Kidney epithelial cell (primary cell): ENCODE data around the gene HJV. TPM values are rescaled to one million over a fixed set of nuclear protein-coding genes. Genes with fewer than 3 reads are reported as not detected.

Experiments used
- DNase-seq: peaks from one replicate; pipeline ENCODE4 v3.0.0-alpha.2; 2010; ENCODE audit warnings: low read depth
- H3K27me3 ChIP-seq: 2 replicates; pipeline ENCODE4 v1.6.0; 2011; ENCODE audit warnings: low read length; ENCODE audit not compliant: control insufficient read depth, insufficient read depth
- H3K36me3 ChIP-seq: 2 replicates; pipeline ENCODE4 v1.5.1; 2011; ENCODE audit warnings: low read length; ENCODE audit not compliant: control insufficient read depth, insufficient read depth
- H3K4me3 ChIP-seq: 2 replicates; pipeline ENCODE4 v1.5.1; 2011; ENCODE audit warnings: low read depth, mild to moderate bottlenecking, control low read depth, low read length
- total RNA-seq: library from RNA; depleted of rRNA; stranded (reverse); fragments of >200 nt; gene quantifications from 2 replicates; pipeline ENCODE4 v1.2.3, GENCODE V29; 2015
- TF ChIP-seq, protein P1 (sequence below): IDR thresholded peaks from 2 replicates; pipeline ENCODE4 v1.5.1; 2011; ENCODE audit warnings: mild to moderate bottlenecking, moderate library complexity, low read length, control low read depth, inconsistent platforms; ENCODE audit not compliant: insufficient read depth, poor library complexity, severe bottlenecking

The HJV gene
- total RNA-seq, 1 donor from 2014 or later: not detected

- TF ChIP-seq, protein P1, sequence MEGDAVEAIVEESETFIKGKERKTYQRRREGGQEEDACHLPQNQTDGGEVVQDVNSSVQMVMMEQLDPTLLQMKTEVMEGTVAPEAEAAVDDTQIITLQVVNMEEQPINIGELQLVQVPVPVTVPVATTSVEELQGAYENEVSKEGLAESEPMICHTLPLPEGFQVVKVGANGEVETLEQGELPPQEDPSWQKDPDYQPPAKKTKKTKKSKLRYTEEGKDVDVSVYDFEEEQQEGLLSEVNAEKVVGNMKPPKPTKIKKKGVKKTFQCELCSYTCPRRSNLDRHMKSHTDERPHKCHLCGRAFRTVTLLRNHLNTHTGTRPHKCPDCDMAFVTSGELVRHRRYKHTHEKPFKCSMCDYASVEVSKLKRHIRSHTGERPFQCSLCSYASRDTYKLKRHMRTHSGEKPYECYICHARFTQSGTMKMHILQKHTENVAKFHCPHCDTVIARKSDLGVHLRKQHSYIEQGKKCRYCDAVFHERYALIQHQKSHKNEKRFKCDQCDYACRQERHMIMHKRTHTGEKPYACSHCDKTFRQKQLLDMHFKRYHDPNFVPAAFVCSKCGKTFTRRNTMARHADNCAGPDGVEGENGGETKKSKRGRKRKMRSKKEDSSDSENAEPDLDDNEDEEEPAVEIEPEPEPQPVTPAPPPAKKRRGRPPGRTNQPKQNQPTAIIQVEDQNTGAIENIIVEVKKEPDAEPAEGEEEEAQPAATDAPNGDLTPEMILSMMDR: no peak
- no peak overlapping the region for H3K4me3 ChIP-seq
- H3K27me3 ChIP-seq: no peaks in the 10 kb centered on the region
- no peak for DNase-seq
- H3K36me3 ChIP-seq: no peaks in the 10 kb centered on the region
Measured at GRCh38 chr1:145974721-145975120, 46.8 kb downstream of the HJV start.

GRCh38 chr1:145972580-145972979 is 49.0 kb downstream of the HJV start:
- Histone ChIP-seq H3K4me3 (no peak overlapping the region), H3K27me3 (no peaks in the 10 kb centered on the region), H3K36me3 (no peaks in the 10 kb centered on the region)
- TF ChIP-seq, protein P1: no peak
- DNase-seq: no peak

Other genes starting within 250 kb of the HJV start
- 7.7 and 8.5 TPM in 2 replicates for gene RNF115, start 197.6 kb downstream of the HJV start, total RNA-seq
- 43.4 and 44.2 TPM in 2 replicates for gene POLR3C, start 197.5 kb downstream of the HJV start, total RNA-seq
- 1.9 and 2.5 TPM in 2 replicates for gene NUDT17, start 176.1 kb downstream of the HJV start, total RNA-seq
- gene PIAS3, start 162.7 kb downstream of the HJV start, total RNA-seq: 17.7 and 19.6 TPM in 2 replicates
- 0.07 TPM in 1 of 2 replicates, not detected in the other for gene ANKRD35, start 135.9 kb downstream of the HJV start, total RNA-seq
- gene ITGA10, start 111.7 kb downstream of the HJV start, total RNA-seq: 0.08 and 0.89 TPM in 2 replicates
- 25.9 and 31.2 TPM in 2 replicates for gene PEX11B, start 103.0 kb downstream of the HJV start, total RNA-seq
- gene RBM8A, start 94.3 kb downstream of the HJV start, total RNA-seq: 159 and 173 TPM in 2 replicates
- 23.2 and 28.0 TPM in 2 replicates for gene LIX1L, start 63.7 kb downstream of the HJV start, total RNA-seq
- 0.46 TPM in 1 of 2 replicates, not detected in the other for gene ANKRD34A, start 57.2 kb downstream of the HJV start, total RNA-seq
- 12.2 and 14.3 TPM in 2 replicates for gene POLR3GL, start 57.0 kb downstream of the HJV start, total RNA-seq
- gene TXNIP, start 25.2 kb downstream of the HJV start, total RNA-seq: 14.7 and 19.0 TPM in 2 replicates
- gene NBPF10, start 123.1 kb upstream of the HJV start, total RNA-seq: 0.82 and 1.4 TPM in 2 replicates
- 44.1 and 51.8 TPM in 2 replicates for gene NOTCH2NLA, start 207.3 kb upstream of the HJV start, total RNA-seq